Trophoblast cell (in vitro differentiated cells and primary cell): ENCODE results near the gene MRI1.

Experiments
- DNase-seq, 2 donors: peaks; one replicate each; pipeline ENCODE4 v3.0.0-alpha.2; 2016
- H2AFZ ChIP-seq: 2 replicates; pipeline ENCODE4 v1.6.1; 2013; ENCODE audit warnings: low read length, moderate library complexity, mild to moderate bottlenecking; ENCODE audit not compliant: insufficient read depth, poor library complexity
- H2AK5ac ChIP-seq: 2 replicates; pipeline ENCODE4 v1.6.1; 2013; ENCODE audit warnings: mild to moderate bottlenecking, low read length
- H2BK120ac ChIP-seq: 2 replicates; pipeline ENCODE4 v1.6.1; 2013; ENCODE audit warnings: low read length, mild to moderate bottlenecking, moderate library complexity; ENCODE audit not compliant: insufficient read depth, poor library complexity
- H2BK12ac ChIP-seq: 2 replicates; pipeline ENCODE4 v1.6.1; 2013; ENCODE audit warnings: mild to moderate bottlenecking, low read length, moderate library complexity
- H2BK5ac ChIP-seq: 2 replicates; pipeline ENCODE4 v1.6.1; 2013; ENCODE audit warnings: low read length, low read depth, moderate library complexity, mild to moderate bottlenecking; ENCODE audit not compliant: poor library complexity
- H3K14ac ChIP-seq: 2 replicates; pipeline ENCODE4 v1.6.1; 2013; ENCODE audit warnings: mild to moderate bottlenecking, low read length
- H3K18ac ChIP-seq: 2 replicates; pipeline ENCODE4 v1.6.1; 2013; ENCODE audit warnings: mild to moderate bottlenecking, low read length
- H3K23ac ChIP-seq: 2 replicates; pipeline ENCODE4 v1.6.1; 2013; ENCODE audit warnings: low read length
- H3K27ac ChIP-seq: 2 replicates; pipeline ENCODE4 v1.5.1; 2013; ENCODE audit warnings: low read depth, mild to moderate bottlenecking, inconsistent platforms, low read length, moderate library complexity
- H3K27me3 ChIP-seq: 2 replicates; pipeline ENCODE4 v1.6.1; 2013; ENCODE audit warnings: inconsistent platforms, mild to moderate bottlenecking, low read length, moderate library complexity; ENCODE audit not compliant: insufficient read depth
- H3K36me3 ChIP-seq, 2 experiments: 1 replicate in 1 of 2; 2 replicates in 1 of 2; pipeline ENCODE4 v1.6.1; 2013; ENCODE audit warnings: low read length in 2 of 2, mild to moderate bottlenecking in 2 of 2, moderate library complexity in 1 of 2; ENCODE audit not compliant: insufficient read depth in 2 of 2, control insufficient read depth in 1 of 2
- H3K4ac ChIP-seq: 2 replicates; pipeline ENCODE4 v1.6.1; 2013; ENCODE audit warnings: low read depth, mild to moderate bottlenecking, low read length, moderate library complexity
- H3K4me1 ChIP-seq, 2 experiments: 1 replicate in 1 of 2; 2 replicates in 1 of 2; pipeline ENCODE4 v1.6.1; 2013; ENCODE audit warnings: low read length in 2 of 2, mild to moderate bottlenecking in 2 of 2, moderate library complexity in 1 of 2; ENCODE audit not compliant: insufficient read depth in 2 of 2, control insufficient read depth in 1 of 2
- H3K4me2 ChIP-seq: 2 replicates; pipeline ENCODE4 v1.6.1; 2013; ENCODE audit warnings: inconsistent platforms, mild to moderate bottlenecking, low read length, moderate library complexity
- H3K4me3 ChIP-seq: 2 replicates; pipeline ENCODE4 v1.5.1; 2013; ENCODE audit warnings: mild to moderate bottlenecking, low read depth, low read length, inconsistent platforms
- H3K79me1 ChIP-seq: one replicate; pipeline ENCODE4 v1.6.1; 2013; ENCODE audit warnings: low read length
- H3K79me2 ChIP-seq: 2 replicates; pipeline ENCODE4 v1.6.1; 2013; ENCODE audit warnings: low read length, mild to moderate bottlenecking; ENCODE audit not compliant: control insufficient read depth, insufficient read depth, poor library complexity
- H3K9ac ChIP-seq: 2 replicates; pipeline ENCODE4 v1.6.1; 2013; ENCODE audit warnings: mild to moderate bottlenecking, low read length
- H3K9me3 ChIP-seq: 2 replicates; pipeline ENCODE4 v1.6.1; 2013; ENCODE audit warnings: low read depth, mild to moderate bottlenecking, control low read depth, inconsistent platforms, low read length; ENCODE audit not compliant: insufficient read depth
- H4K12ac ChIP-seq: 2 replicates; pipeline ENCODE4 v1.6.1; 2013; ENCODE audit warnings: low read depth, mild to moderate bottlenecking, low read length, moderate library complexity
- H4K8ac ChIP-seq: 2 replicates; pipeline ENCODE4 v1.6.1; 2013; ENCODE audit warnings: low read depth, mild to moderate bottlenecking, low read length, moderate library complexity
- H4K91ac ChIP-seq: one replicate; pipeline ENCODE4 v1.6.1; 2013; ENCODE audit warnings: low read depth, mild to moderate bottlenecking, low read length, moderate library complexity
- WGBS: extraction: QIAGEN DNeasy Blood & Tissue Kit; methylation state at CpG from one replicate; pipeline ENCODE4 v1.1.7; 2013; ENCODE audit warnings: missing lambda C conversion rate; ENCODE audit not compliant: insufficient read length, insufficient coverage; ENCODE audit errors: extremely low coverage; 5-methylcytosine and 5-hydroxymethylcytosine counted together

Gene MRI1

GRCh38 chr19:13783565-13784500 lies 19.5 kb downstream of the MRI1 start:
- H2AK5ac ChIP-seq = no peak overlapping the region
- no peak overlapping the region for H4K91ac ChIP-seq
- H2BK5ac ChIP-seq = no peak overlapping the region
- no peak overlapping the region for H2BK120ac ChIP-seq
- H3K14ac ChIP-seq = no peak overlapping the region
- H3K4me3 ChIP-seq = no peak overlapping the region
- H2BK12ac ChIP-seq = no peak overlapping the region
- peaks cover 10 to 13% of the 10 kb centered on the region in 2 experiments for H3K4me1 ChIP-seq
- no peak overlapping the region for H2AFZ ChIP-seq
- H3K27me3 ChIP-seq = no peaks in the 10 kb centered on the region
- no CpG with 5 or more reads among the region's 18 CpGs for WGBS
- H3K4me2 ChIP-seq = no peak overlapping the region
- no peak for DNase-seq
- H3K79me2 ChIP-seq = peaks cover 2% of the 10 kb centered on the region
- no peak overlapping the region for H3K4ac ChIP-seq
- H3K9me3 ChIP-seq = peaks cover 4% of the 10 kb centered on the region
- H3K9ac ChIP-seq = no peak overlapping the region
- H4K8ac ChIP-seq = no peak overlapping the region
- no peak overlapping the region for H3K18ac ChIP-seq
- no peak overlapping the region for H3K23ac ChIP-seq
- peaks cover 15% of the 10 kb centered on the region for H3K79me1 ChIP-seq
- no peak overlapping the region for H4K12ac ChIP-seq
- peaks cover 6 to 8% of the 10 kb centered on the region in 2 experiments for H3K36me3 ChIP-seq
- H3K27ac ChIP-seq = no peak overlapping the region

- Histone ChIP-seq H4K91ac (peak overlapping the region; percentile 93), H3K9me3 (no peaks in the 10 kb centered on the region), H3K79me2 (peaks cover 2% of the 10 kb centered on the region), H4K8ac (peak overlapping the region; percentile 95), H2AFZ (peak overlapping the region; percentile 95), H3K4me1 (peaks cover 10 to 13% of the 10 kb centered on the region in 2 experiments), H2BK120ac (peak overlapping the region; percentile 99), H3K27ac (peak overlapping the region; percentile 73), H3K18ac (peak overlapping the region; percentile 94), H3K4ac (peak overlapping the region; percentile 80), H3K79me1 (peaks cover 15% of the 10 kb centered on the region), H3K23ac (no peak overlapping the region), H3K9ac (no peak overlapping the region), H4K12ac (peak overlapping the region; percentile 98), H2BK12ac (peak overlapping the region; percentile 99), H3K4me2 (no peak overlapping the region), H3K36me3 (no peaks in the 10 kb centered on the region), H2BK5ac (peak overlapping the region; percentile 35), H3K4me3 (no peak overlapping the region), H2AK5ac (peak overlapping the region; percentile 11), H3K14ac (peak overlapping the region; percentile 83), H3K27me3 (no peaks in the 10 kb centered on the region)
- WGBS = no CpG with 5 or more reads among the region's 17 CpGs
- DNase-seq = peak; percentile 79 to 85
These were observed 20.6 kb downstream of the MRI1 start for GRCh38 chr19:13784731-13785452.

GRCh38 chr19:13788991-13789390 lies 24.7 kb downstream of the MRI1 start:
- no CpG with 5 or more reads among the region's 8 CpGs for WGBS
- H3K27me3 ChIP-seq = no peaks in the 10 kb centered on the region
- no peak overlapping the region for H4K12ac ChIP-seq
- peaks cover 2% of the 10 kb centered on the region for H3K79me2 ChIP-seq
- peaks cover 15% of the 10 kb centered on the region for H3K79me1 ChIP-seq
- H3K4me1 ChIP-seq = peaks cover 10 to 13% of the 10 kb centered on the region in 2 experiments
- no peak overlapping the region for H3K4me2 ChIP-seq
- no peak overlapping the region for H3K4me3 ChIP-seq
- no peak overlapping the region for H3K4ac ChIP-seq
- no peak overlapping the region for H3K18ac ChIP-seq
- H2BK12ac ChIP-seq = no peak overlapping the region
- no peak overlapping the region for H2AK5ac ChIP-seq
- no peak overlapping the region for H3K23ac ChIP-seq
- no peaks in the 10 kb centered on the region for H3K9me3 ChIP-seq
- H3K27ac ChIP-seq = peak overlapping the region; percentile 66
- H2BK5ac ChIP-seq = peak overlapping the region; percentile 69
- H2BK120ac ChIP-seq = no peak overlapping the region
- H3K9ac ChIP-seq = no peak overlapping the region
- no peak overlapping the region for H2AFZ ChIP-seq
- no peak overlapping the region for H3K14ac ChIP-seq
- no peaks in the 10 kb centered on the region for H3K36me3 ChIP-seq
- no peak overlapping the region for H4K8ac ChIP-seq
- H4K91ac ChIP-seq = no peak overlapping the region
- DNase-seq = peak; percentile 91 to 95

GRCh38 chr19:13790354-13790753 lies 26.0 kb downstream of the MRI1 start:
- no peak overlapping the region for H2AFZ ChIP-seq
- no CpG with 5 or more reads among the region's 8 CpGs for WGBS
- H3K36me3 ChIP-seq = no peaks in the 10 kb centered on the region
- peaks cover 18% of the 10 kb centered on the region for H3K79me1 ChIP-seq
- peaks cover 3% of the 10 kb centered on the region for H3K79me2 ChIP-seq
- no peak overlapping the region for H4K8ac ChIP-seq
- no peak overlapping the region for H3K4me2 ChIP-seq
- peaks cover 7 to 10% of the 10 kb centered on the region in 2 experiments for H3K4me1 ChIP-seq
- no peak overlapping the region for H3K4ac ChIP-seq
- no peak overlapping the region for H3K27ac ChIP-seq
- no peak overlapping the region for H3K23ac ChIP-seq
- H3K14ac ChIP-seq = no peak overlapping the region
- H3K27me3 ChIP-seq = no peaks in the 10 kb centered on the region
- H2BK5ac ChIP-seq = no peak overlapping the region
- H2BK12ac ChIP-seq = no peak overlapping the region
- peak; percentile 93 to 94 for DNase-seq
- H3K9ac ChIP-seq = no peak overlapping the region
- H3K4me3 ChIP-seq = no peak overlapping the region
- H4K91ac ChIP-seq = no peak overlapping the region
- H3K9me3 ChIP-seq = no peaks in the 10 kb centered on the region
- no peak overlapping the region for H2BK120ac ChIP-seq
- H4K12ac ChIP-seq = no peak overlapping the region
- H3K18ac ChIP-seq = no peak overlapping the region
- H2AK5ac ChIP-seq = no peak overlapping the region
